Measurements from ENCODE around the gene ASCL1.

DNA sequence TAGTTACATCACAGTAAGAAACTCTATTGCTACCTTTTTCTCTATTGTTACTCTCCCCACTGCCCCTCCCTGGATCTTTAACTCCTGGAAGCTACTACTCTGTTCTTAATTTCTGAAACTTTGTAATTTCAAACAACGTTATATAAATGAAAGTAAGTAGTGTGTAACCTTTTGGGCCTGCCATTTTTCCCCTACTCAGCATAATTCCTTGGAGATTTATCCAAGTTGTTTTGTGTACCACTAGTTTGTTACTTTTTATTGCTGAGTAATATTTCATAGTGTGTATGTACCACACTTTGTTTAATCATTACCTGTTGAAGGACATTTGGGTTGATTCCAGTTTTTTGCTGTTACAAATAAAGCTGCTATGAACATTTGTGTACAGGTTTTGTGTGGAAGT, 37.9 kb downstream of the ASCL1 start:
- TF ChIP-seq, protein P1, sequence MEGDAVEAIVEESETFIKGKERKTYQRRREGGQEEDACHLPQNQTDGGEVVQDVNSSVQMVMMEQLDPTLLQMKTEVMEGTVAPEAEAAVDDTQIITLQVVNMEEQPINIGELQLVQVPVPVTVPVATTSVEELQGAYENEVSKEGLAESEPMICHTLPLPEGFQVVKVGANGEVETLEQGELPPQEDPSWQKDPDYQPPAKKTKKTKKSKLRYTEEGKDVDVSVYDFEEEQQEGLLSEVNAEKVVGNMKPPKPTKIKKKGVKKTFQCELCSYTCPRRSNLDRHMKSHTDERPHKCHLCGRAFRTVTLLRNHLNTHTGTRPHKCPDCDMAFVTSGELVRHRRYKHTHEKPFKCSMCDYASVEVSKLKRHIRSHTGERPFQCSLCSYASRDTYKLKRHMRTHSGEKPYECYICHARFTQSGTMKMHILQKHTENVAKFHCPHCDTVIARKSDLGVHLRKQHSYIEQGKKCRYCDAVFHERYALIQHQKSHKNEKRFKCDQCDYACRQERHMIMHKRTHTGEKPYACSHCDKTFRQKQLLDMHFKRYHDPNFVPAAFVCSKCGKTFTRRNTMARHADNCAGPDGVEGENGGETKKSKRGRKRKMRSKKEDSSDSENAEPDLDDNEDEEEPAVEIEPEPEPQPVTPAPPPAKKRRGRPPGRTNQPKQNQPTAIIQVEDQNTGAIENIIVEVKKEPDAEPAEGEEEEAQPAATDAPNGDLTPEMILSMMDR (IDR thresholded peaks at IDR 0.05) = no peak
- TF ChIP-seq, protein P2, sequence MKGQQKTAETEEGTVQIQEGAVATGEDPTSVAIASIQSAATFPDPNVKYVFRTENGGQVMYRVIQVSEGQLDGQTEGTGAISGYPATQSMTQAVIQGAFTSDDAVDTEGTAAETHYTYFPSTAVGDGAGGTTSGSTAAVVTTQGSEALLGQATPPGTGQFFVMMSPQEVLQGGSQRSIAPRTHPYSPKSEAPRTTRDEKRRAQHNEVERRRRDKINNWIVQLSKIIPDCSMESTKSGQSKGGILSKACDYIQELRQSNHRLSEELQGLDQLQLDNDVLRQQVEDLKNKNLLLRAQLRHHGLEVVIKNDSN (CRISPR knock-in tag; IDR thresholded peaks at IDR 0.05) = no peak
- TF ChIP-seq SP1 (CRISPR knock-in tag; conservative IDR thresholded peaks at IDR 0.05) = no peak
- TF ChIP-seq ZNF263 (CRISPR knock-in tag; IDR thresholded peaks at IDR 0.05; ENCODE audit: low read depth) = no peak
